A549 (cell line): Measurements from ENCODE around the gene TBX6. TPM values are rescaled to one million over a fixed set of nuclear protein-coding genes. Genes with fewer than 3 reads are reported as not detected.

ENCODE experiments used
- ATAC-seq, 2 experiments: fragments of 200-7000 bp in 1 of 2; fragments of >200 bp in 1 of 2; cut with Nextera tagmentation in 1 of 2; cut with Tn5 transposase in 1 of 2; 3 replicates each; pipeline versions ENCODE4 v1.8.0 to v1.9.1; 2018 to 2020; ENCODE audit warnings: mild to moderate bottlenecking in 1 of 2, moderate library complexity in 1 of 2
- CTCF ChIA-PET: fragments of 300-600 bp; sonication (Branson Sonifier 250); formaldehyde crosslinking; extraction: SDS; loops from one replicate; lab custom pipeline; 2021; ENCODE audit warnings: antibody characterized with exemption, inconsistent platforms; lab: Yijun Ruan, JAX
- POLR2A ChIA-PET: fragments of 350-600 bp; formaldehyde crosslinking; extraction: SDS; loops from one replicate; lab custom pipeline; 2021; ENCODE audit warnings: antibody characterized with exemption, inconsistent platforms; lab: Yijun Ruan, JAX
- DNase-seq, 2 experiments: peaks; one replicate each; pipeline versions ENCODE4 v3.0.0 to v3.0.0-alpha.2; 2011 to 2016; ENCODE audit warnings: low read depth in 1 of 2, low spot score in 1 of 2
- FAIRE-seq: peaks from 2 replicates; lab custom pipeline; 2011; peaks lifted over from hg19 to GRCh38; lab: Jason Lieb, UNC
- H3K27ac ChIP-seq, 2 experiments: fragments of >200 bp; sonication (Bioruptor Twin); formaldehyde crosslinking; 3 replicates each; pipeline ENCODE4 v1.5.1; 2016 to 2017
- H3K4me1 ChIP-seq: fragments of >200 bp; sonication (Bioruptor Twin); formaldehyde crosslinking; 3 replicates; pipeline ENCODE4 v1.6.1; 2016
- H3K4me2 ChIP-seq: fragments of >200 bp; sonication (Bioruptor Twin); formaldehyde crosslinking; 3 replicates; pipeline ENCODE4 v1.6.1; 2016
- H3K4me3 ChIP-seq: fragments of >200 bp; sonication (Bioruptor Twin); formaldehyde crosslinking; 3 replicates; pipeline ENCODE4 v1.5.1; 2016
- H3K9me3 ChIP-seq: fragments of >200 bp; sonication (Bioruptor Twin); formaldehyde crosslinking; 3 replicates; pipeline ENCODE4 v1.6.1; 2016
- CBX8 ChIP-seq: fragments of 200-600 bp; sonication (generic); IDR thresholded peaks from 2 replicates; pipeline ENCODE4 v1.6.1; 2016
- EHF ChIP-seq: fragments of 250-450 bp; sonication (Bioruptor Pico); IDR thresholded peaks from 2 replicates; pipeline ENCODE4 v1.5.0; 2020; ENCODE audit warnings: mild to moderate bottlenecking
- EHMT2 ChIP-seq: fragments of 200-600 bp; sonication (generic); IDR thresholded peaks from 2 replicates; pipeline ENCODE4 v1.6.1; 2016; ENCODE audit warnings: antibody characterized with exemption, low read depth, mild to moderate bottlenecking, moderate library complexity
- EP300 ChIP-seq, 2 experiments: fragments of >200 bp; sonication (Bioruptor Twin); formaldehyde crosslinking; IDR thresholded peaks; 2 replicates in 1 of 2; 3 replicates in 1 of 2; pipeline ENCODE4 v1.6.1; 2016 to 2017
- FOSB ChIP-seq: fragments of 250-450 bp; sonication (Bioruptor Pico); IDR thresholded peaks from 2 replicates; pipeline ENCODE4 v1.5.0; 2020; ENCODE audit warnings: mild to moderate bottlenecking, moderate library complexity
- FOSL2 ChIP-seq, 2 experiments: fragments of 450-650 bp in 1 of 2; fragments of >200 bp in 1 of 2; sonication (Bioruptor Twin) in 1 of 2; formaldehyde crosslinking; IDR thresholded peaks; 2 replicates each; pipeline versions ENCODE4 v1.5.0 to v1.6.1; 2016 to 2020; ENCODE audit warnings: mild to moderate bottlenecking in 1 of 2, moderate library complexity in 1 of 2
- GATA3 ChIP-seq: IDR thresholded peaks from 2 replicates; pipeline ENCODE4 v1.6.1; 2012; ENCODE audit warnings: borderline replicate concordance
- HOXA7 ChIP-seq: fragments of 250-450 bp; sonication (Bioruptor Pico); IDR thresholded peaks from 2 replicates; pipeline ENCODE4 v1.5.0; 2020; ENCODE audit warnings: mild to moderate bottlenecking, moderate library complexity
- HOXB13 ChIP-seq: fragments of 250-450 bp; sonication (Bioruptor Pico); IDR thresholded peaks from 2 replicates; pipeline ENCODE4 v1.5.0; 2020; ENCODE audit warnings: low read depth, mild to moderate bottlenecking, moderate library complexity
- HOXB5 ChIP-seq: fragments of 250-450 bp; sonication (Bioruptor Pico); IDR thresholded peaks from 2 replicates; pipeline ENCODE4 v1.5.0; 2020; ENCODE audit warnings: mild to moderate bottlenecking, moderate library complexity
- JUN ChIP-seq, 2 experiments: fragments of >200 bp; sonication (Bioruptor Twin); formaldehyde crosslinking; IDR thresholded peaks; 2 replicates in 1 of 2; 3 replicates in 1 of 2; pipeline ENCODE4 v1.6.1; 2016 to 2017
- JUNB ChIP-seq: fragments of >200 bp; sonication (Bioruptor Twin); formaldehyde crosslinking; IDR thresholded peaks from 2 replicates; pipeline ENCODE4 v1.6.1; 2016
- KDM5A ChIP-seq: fragments of 200-600 bp; sonication (generic); IDR thresholded peaks from 2 replicates; pipeline ENCODE4 v1.6.1; 2016; ENCODE audit warnings: antibody characterized with exemption, mild to moderate bottlenecking
- MAFK ChIP-seq: fragments of 450-650 bp; IDR thresholded peaks from 2 replicates; pipeline ENCODE4 v1.6.1; 2014; ENCODE audit not compliant: partially characterized antibody
- MAZ ChIP-seq: fragments of 150-350 bp; IDR thresholded peaks from 2 replicates; pipeline ENCODE4 v1.6.1; 2014; ENCODE audit warnings: antibody characterized with exemption, low read depth, low read length, borderline replicate concordance
- MYC ChIP-seq: IDR thresholded peaks from 2 replicates; pipeline ENCODE4 v1.6.1; 2012; ENCODE audit warnings: mild to moderate bottlenecking, inconsistent platforms, low read length, improper control_type of control experiment, borderline replicate concordance
- NFE2L2 ChIP-seq: fragments of 150-350 bp; conservative IDR thresholded peaks from 2 replicates; pipeline ENCODE4 v1.6.1; 2014; ENCODE audit warnings: low read length
- NPAS2 ChIP-seq: fragments of 250-450 bp; sonication (Bioruptor Pico); IDR thresholded peaks from 2 replicates; pipeline ENCODE4 v1.8.0; 2022; ENCODE audit warnings: mild to moderate bottlenecking, moderate library complexity, borderline replicate concordance
- PHF8 ChIP-seq: fragments of 200-600 bp; sonication (generic); IDR thresholded peaks from 2 replicates; pipeline ENCODE4 v1.6.1; 2016; ENCODE audit warnings: low read depth, mild to moderate bottlenecking, antibody characterized with exemption, moderate library complexity, borderline replicate concordance
- POLR2A ChIP-seq: IDR thresholded peaks from 2 replicates; pipeline ENCODE4 v1.6.1; 2012; ENCODE audit warnings: mild to moderate bottlenecking, low read length
- RARB ChIP-seq: fragments of 250-450 bp; sonication (Bioruptor Pico); IDR thresholded peaks from 2 replicates; pipeline ENCODE4 v1.8.0; 2021; ENCODE audit warnings: mild to moderate bottlenecking, moderate library complexity
- RNF2 ChIP-seq: fragments of 200-600 bp; sonication (generic); IDR thresholded peaks from 2 replicates; pipeline ENCODE4 v1.6.1; 2016; ENCODE audit warnings: low read depth, mild to moderate bottlenecking, antibody characterized with exemption, moderate library complexity, borderline replicate concordance
- SREBF2 ChIP-seq: fragments of 450-650 bp; IDR thresholded peaks from 2 replicates; pipeline ENCODE4 v1.6.1; 2014; ENCODE audit warnings: mild to moderate bottlenecking, moderate library complexity
- TFCP2L1 ChIP-seq: fragments of 250-450 bp; sonication (Bioruptor Pico); IDR thresholded peaks from 2 replicates; pipeline ENCODE4 v1.5.0; 2021; ENCODE audit warnings: mild to moderate bottlenecking
- TP53 ChIP-seq: fragments of 250-450 bp; sonication (Bioruptor Pico); IDR thresholded peaks from 2 replicates; pipeline ENCODE4 v1.5.0; 2021; ENCODE audit warnings: mild to moderate bottlenecking, moderate library complexity
- WGBS: methylation state at CpG from one replicate; pipeline ENCODE4 v1.1.6; 2017; ENCODE audit errors: missing lambda C conversion rate; 5-methylcytosine and 5-hydroxymethylcytosine counted together
- polyA plus RNA-seq, 4 experiments: library from polyadenylated mRNA; depleted of rRNA in 3 of 4; stranded (reverse); fragments of >200 nt; fragmentation: RNase III in 1 of 4; extraction: RNeasy Plus Mini Kit Qiagen cat#74134 plus additional on column Dnase treatment in 1 of 4; gene quantifications; 2 replicates in 3 of 4; 3 replicates in 1 of 4; pipeline ENCODE4 v1.2.3, GENCODE V29; 2011 to 2017
- TF ChIP-seq, protein P1 (sequence below): fragments of 250-450 bp; sonication (Bioruptor Pico); IDR thresholded peaks from 2 replicates; pipeline ENCODE4 v1.5.0; 2021; ENCODE audit warnings: mild to moderate bottlenecking, moderate library complexity, borderline replicate concordance
- TF ChIP-seq, protein P2 (sequence below): IDR thresholded peaks from 2 replicates; pipeline ENCODE4 v1.6.1; 2012
- TF ChIP-seq, protein P3 (sequence below): fragments of 250-450 bp; sonication (Bioruptor Pico); IDR thresholded peaks from 2 replicates; pipeline ENCODE4 v1.5.0; 2020; ENCODE audit warnings: low read depth, mild to moderate bottlenecking, moderate library complexity
- TF ChIP-seq, protein P4 (sequence below): IDR thresholded peaks from 2 replicates; pipeline ENCODE4 v1.6.1; 2012
- TF ChIP-seq, protein P5 (sequence below): fragments of >200 bp; sonication (Bioruptor Twin); formaldehyde crosslinking; IDR thresholded peaks from 3 replicates; pipeline ENCODE4 v1.6.1; 2016
- TF ChIP-seq, protein P6 (sequence below): IDR thresholded peaks from 2 replicates; pipeline ENCODE4 v1.6.1; 2012; ENCODE audit warnings: low read depth, borderline replicate concordance

Gene TBX6
- polyA plus RNA-seq, 2 of the 4 experiments (the other 2 are of a cell fraction): 0.14 to 0.63 TPM

DNA sequence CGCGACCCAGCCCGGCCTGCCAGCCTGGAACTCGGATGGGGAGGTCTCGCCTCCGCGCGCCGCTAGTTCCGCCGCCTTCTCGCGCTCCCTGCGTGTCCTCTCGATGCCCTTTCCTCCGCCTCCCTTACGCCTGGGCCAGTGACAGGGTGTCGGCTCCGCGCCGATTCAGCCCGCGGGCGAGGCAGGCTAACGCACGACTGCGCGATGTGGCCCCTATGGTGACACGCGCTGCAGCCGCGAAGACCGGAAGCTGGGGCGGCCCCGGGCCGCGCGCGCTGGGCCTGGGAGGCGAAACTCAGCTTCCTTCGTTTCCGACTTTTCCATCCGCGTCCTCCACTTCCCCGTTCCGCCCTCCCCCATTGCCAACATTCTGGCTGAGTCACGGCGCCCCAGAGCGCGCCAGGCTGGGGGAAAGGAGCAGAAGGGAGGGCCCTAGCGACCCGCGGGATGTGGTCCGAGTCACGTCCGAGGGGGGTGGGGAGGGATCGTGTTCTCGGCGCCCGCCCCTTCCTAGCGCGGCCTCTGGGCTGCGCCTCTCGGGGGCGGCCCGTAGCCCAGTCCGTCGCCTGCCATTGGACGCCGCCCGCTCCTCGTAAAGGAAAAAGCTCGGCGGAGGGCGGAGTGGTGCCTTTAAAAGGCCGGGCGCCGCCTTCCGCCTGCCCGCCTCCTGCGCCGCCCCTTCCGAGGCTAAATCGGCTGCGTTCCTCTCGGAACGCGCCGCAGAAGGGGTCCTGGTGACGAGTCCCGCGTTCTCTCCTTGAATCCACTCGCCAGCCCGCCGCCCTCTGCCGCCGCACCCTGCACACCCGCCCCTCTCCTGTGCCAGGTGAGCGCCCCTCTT, 26.4 kb downstream of the TBX6 start, which contains the start of gene ALDOA:
TSS of gene ALDOA (plus strand) at position 659 of the 841 bp plus-strand sequence. CDS start 1,138 bp downstream, outside the sequence.
- 1% methylated on average over 58 of the region's 99 CpGs for WGBS
- H3K4me1 ChIP-seq: peaks cover 34% of the 10 kb centered on the region
- H3K4me3 ChIP-seq: peak within 1 kb of the TSS; percentile 73
- peak within 1 kb of the TSS; percentile 96 to 97 for H3K27ac ChIP-seq
- ATAC-seq (peak; percentile 78 to 89), DNase-seq (peak; percentile 86 to 98), FAIRE-seq (no peak)
- ChIA-PET CTCF (interaction anchor here (0.5 to 9.9 kb wide), 6 partner anchors 11 to 342 kb away, joined by 3 to 119 read pairs (median 30); partner anchors contain the start of genes PPP4C, TBX6 and TLCD3B), POLR2A (interaction anchor here (0.5 to 3.5 kb wide), 24 partner anchors 9 to 1094 kb away, joined by 3 to 67 read pairs (median 4); partner anchors contain the start of genes ASPHD1, CORO1A, KIF22 and PAGR1)
- no peaks in the 10 kb centered on the region for H3K9me3 ChIP-seq
- H3K4me2 ChIP-seq: peak within 1 kb of the TSS; percentile 97
- no peak for TF ChIP-seq FOSL2 (IDR thresholded peaks at IDR 0.05)
- peak; percentile 94 for TF ChIP-seq FOSL2 (CRISPR knock-in tag; IDR thresholded peaks at IDR 0.05)
- TF ChIP-seq EP300 (IDR thresholded peaks at IDR 0.05): 0 out of 5 replicates have a peak, but pooled peaks of 1 of the 2 experiments have one; percentile 13
- TF ChIP-seq, protein P1, sequence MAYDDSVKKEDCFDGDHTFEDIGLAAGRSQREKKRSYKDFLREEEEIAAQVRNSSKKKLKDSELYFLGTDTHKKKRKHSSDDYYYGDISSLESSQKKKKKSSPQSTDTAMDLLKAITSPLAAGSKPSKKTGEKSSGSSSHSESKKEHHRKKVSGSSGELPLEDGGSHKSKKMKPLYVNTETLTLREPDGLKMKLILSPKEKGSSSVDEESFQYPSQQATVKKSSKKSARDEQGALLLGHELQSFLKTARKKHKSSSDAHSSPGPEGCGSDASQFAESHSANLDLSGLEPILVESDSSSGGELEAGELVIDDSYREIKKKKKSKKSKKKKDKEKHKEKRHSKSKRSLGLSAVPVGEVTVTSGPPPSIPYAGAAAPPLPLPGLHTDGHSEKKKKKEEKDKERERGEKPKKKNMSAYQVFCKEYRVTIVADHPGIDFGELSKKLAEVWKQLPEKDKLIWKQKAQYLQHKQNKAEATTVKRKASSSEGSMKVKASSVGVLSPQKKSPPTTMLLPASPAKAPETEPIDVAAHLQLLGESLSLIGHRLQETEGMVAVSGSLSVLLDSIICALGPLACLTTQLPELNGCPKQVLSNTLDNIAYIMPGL (CRISPR knock-in tag): 0 out of 2 replicates have a peak, but pooled peaks have one; percentile 5
- TF ChIP-seq, protein P2, sequence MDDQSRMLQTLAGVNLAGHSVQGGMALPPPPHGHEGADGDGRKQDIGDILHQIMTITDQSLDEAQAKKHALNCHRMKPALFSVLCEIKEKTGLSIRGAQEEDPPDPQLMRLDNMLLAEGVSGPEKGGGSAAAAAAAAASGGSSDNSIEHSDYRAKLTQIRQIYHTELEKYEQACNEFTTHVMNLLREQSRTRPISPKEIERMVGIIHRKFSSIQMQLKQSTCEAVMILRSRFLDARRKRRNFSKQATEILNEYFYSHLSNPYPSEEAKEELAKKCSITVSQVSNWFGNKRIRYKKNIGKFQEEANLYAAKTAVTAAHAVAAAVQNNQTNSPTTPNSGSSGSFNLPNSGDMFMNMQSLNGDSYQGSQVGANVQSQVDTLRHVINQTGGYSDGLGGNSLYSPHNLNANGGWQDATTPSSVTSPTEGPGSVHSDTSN: peak; percentile 65
- TF ChIP-seq, protein P3, sequence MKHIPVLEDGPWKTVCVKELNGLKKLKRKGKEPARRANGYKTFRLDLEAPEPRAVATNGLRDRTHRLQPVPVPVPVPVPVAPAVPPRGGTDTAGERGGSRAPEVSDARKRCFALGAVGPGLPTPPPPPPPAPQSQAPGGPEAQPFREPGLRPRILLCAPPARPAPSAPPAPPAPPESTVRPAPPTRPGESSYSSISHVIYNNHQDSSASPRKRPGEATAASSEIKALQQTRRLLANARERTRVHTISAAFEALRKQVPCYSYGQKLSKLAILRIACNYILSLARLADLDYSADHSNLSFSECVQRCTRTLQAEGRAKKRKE: peak; percentile 85
- TF ChIP-seq HOXB5 (CRISPR knock-in tag): peak; percentile 77; the same call in 1 of the 2 replicates
- TF ChIP-seq NPAS2: no peak
- peak; percentile 70 to 76 for TF ChIP-seq JUN (IDR thresholded peaks at IDR 0.05)
- TF ChIP-seq RARB (CRISPR knock-in tag): peak; percentile 88
- peak; percentile 63; the same call in 1 of the 2 replicates for TF ChIP-seq RNF2
- no peak for TF ChIP-seq KDM5A
- peak; percentile 46; the same call in 1 of the 2 replicates for TF ChIP-seq TP53 (CRISPR knock-in tag)
- TF ChIP-seq JUNB: no peak
- peak; percentile 38; the same call in 1 of the 2 replicates for TF ChIP-seq FOSB (CRISPR knock-in tag)
- TF ChIP-seq HOXA7: 0 out of 2 replicates have a peak, but pooled peaks have one; percentile 43
- TF ChIP-seq, protein P4, sequence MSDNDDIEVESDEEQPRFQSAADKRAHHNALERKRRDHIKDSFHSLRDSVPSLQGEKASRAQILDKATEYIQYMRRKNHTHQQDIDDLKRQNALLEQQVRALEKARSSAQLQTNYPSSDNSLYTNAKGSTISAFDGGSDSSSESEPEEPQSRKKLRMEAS: peak; percentile 97
- TF ChIP-seq, protein P5, sequence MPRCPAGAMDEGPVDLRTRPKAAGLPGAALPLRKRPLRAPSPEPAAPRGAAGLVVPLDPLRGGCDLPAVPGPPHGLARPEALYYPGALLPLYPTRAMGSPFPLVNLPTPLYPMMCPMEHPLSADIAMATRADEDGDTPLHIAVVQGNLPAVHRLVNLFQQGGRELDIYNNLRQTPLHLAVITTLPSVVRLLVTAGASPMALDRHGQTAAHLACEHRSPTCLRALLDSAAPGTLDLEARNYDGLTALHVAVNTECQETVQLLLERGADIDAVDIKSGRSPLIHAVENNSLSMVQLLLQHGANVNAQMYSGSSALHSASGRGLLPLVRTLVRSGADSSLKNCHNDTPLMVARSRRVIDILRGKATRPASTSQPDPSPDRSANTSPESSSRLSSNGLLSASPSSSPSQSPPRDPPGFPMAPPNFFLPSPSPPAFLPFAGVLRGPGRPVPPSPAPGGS: peak; percentile 76
- TF ChIP-seq, protein P6, sequence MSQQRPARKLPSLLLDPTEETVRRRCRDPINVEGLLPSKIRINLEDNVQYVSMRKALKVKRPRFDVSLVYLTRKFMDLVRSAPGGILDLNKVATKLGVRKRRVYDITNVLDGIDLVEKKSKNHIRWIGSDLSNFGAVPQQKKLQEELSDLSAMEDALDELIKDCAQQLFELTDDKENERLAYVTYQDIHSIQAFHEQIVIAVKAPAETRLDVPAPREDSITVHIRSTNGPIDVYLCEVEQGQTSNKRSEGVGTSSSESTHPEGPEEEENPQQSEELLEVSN: peak; percentile 95
- TF ChIP-seq MAFK: peak; percentile 91
- no peak for TF ChIP-seq MAZ
- TF ChIP-seq HOXB13: 0 out of 2 replicates have a peak, but pooled peaks have one; percentile 70
- no peak for TF ChIP-seq EHMT2
- peak; percentile 74 for TF ChIP-seq NFE2L2
- peak; percentile 60 for TF ChIP-seq TFCP2L1 (CRISPR knock-in tag)
- TF ChIP-seq POLR2A: peak; percentile 95
- TF ChIP-seq SREBF2: no peak
- TF ChIP-seq MYC: peak; percentile 16; the same call in 1 of the 2 replicates
- TF ChIP-seq EHF (CRISPR knock-in tag): peak; percentile 76
- no peak for TF ChIP-seq CBX8
- TF ChIP-seq PHF8: peak; percentile 77
- peak; percentile 29; the same call in 1 of the 2 replicates for TF ChIP-seq GATA3
